ENCODE results near the gene ANKRA2.
A peak's percentile ranks its signal among the peaks of the same experiment; 100 is the strongest.
"Not testable (repeated sequence)": the region's sequence is repeated elsewhere in the genome, so short reads cannot be mapped to it uniquely, and the experiment has no call there.

The ANKRA2 gene

GRCh38 chr5:73519531-73520283 lies 45.7 kb downstream of the ANKRA2 start:
- TF ChIP-seq Cebpa-rat (IDR thresholded peaks at IDR 0.05) = no peak
- no peak overlapping the region for H3K9ac ChIP-seq
- no peaks in the 10 kb centered on the region for H3K27me3 ChIP-seq
- H3K4me2 ChIP-seq = peak overlapping the region in 1 of 11 experiments; percentile 26; a peak in 3 of 22 replicates
- no peaks in the 10 kb centered on the region for H4K20me1 ChIP-seq
- H3K4me3 ChIP-seq = no peak overlapping the region
- H3K9me3 ChIP-seq (replicated peaks in 1 of 11) = no peaks in the 10 kb centered on the region
- no peaks in the 10 kb centered on the region for H3K36me3 ChIP-seq
- H3K4me1 ChIP-seq = peaks cover 0 to 7% (median 0%) of the 10 kb centered on the region in 10 experiments; a peak in 1 of 20 replicates
- no peak overlapping the region for H3K27ac ChIP-seq

DNA sequence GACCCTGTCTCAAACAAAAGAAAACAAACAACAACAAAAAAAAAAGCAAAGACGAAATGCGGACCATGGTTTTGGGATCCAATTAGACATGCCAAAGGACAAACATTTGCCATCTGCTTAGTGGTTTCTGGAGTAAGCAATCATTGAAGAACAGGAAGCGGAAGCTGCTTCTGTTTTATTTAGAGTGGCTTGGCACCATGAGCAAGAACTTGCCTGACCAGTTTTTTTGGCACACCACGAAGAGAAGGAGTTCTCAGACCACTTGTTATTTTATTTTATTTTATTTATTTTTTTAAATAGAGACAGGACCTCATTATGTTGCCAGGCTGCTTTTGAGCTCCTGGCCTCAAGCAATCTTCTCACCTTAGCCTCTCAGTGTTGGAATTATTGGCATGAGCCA lies 50.2 kb downstream of the ANKRA2 start:
- Histone ChIP-seq H4K20me1 (no peaks in the 10 kb centered on the region), H3K9me3 (replicated peaks in 1 of 11) (no peaks in the 10 kb centered on the region), H3K9ac (no peak overlapping the region), H3K27me3 (no peaks in the 10 kb centered on the region), H3K27ac (no peak overlapping the region), H3K36me3 (no peaks in the 10 kb centered on the region; a peak in 1 of 22 replicates), H3K4me2 (no peak overlapping the region), H3K4me1 (peaks cover 0 to 7% (median 0%) of the 10 kb centered on the region in 10 experiments; a peak in 2 of 20 replicates), H3K4me3 (no peak overlapping the region)
- no peak for TF ChIP-seq Cebpa-rat (IDR thresholded peaks at IDR 0.05)

- peaks cover 0 to 2% (median 0%) of the 10 kb centered on the region in 11 experiments; a peak in 1 of 22 replicates for H3K36me3 ChIP-seq
- H3K4me1 ChIP-seq = peaks cover 0 to 7% (median 0%) of the 10 kb centered on the region in 10 experiments; a peak in 2 of 20 replicates
- H3K9ac ChIP-seq = no peak overlapping the region
- H4K20me1 ChIP-seq = no peaks in the 10 kb centered on the region
- no peaks in the 10 kb centered on the region for H3K27me3 ChIP-seq
- no peak for TF ChIP-seq Cebpa-rat (IDR thresholded peaks at IDR 0.05)
- no peak overlapping the region for H3K27ac ChIP-seq
- no peak overlapping the region for H3K4me2 ChIP-seq
- no peaks in the 10 kb centered on the region for H3K9me3 ChIP-seq (replicated peaks in 1 of 11)
- no peak overlapping the region for H3K4me3 ChIP-seq
These were observed 51.0 kb downstream of the ANKRA2 start for GRCh38 chr5:73514418-73514817.

GRCh38 chr5:73513996-73514395 lies 51.4 kb downstream of the ANKRA2 start:
- TF ChIP-seq Cebpa-rat (IDR thresholded peaks at IDR 0.05) = no peak
- Histone ChIP-seq H3K9me3 (replicated peaks in 1 of 11) (no peaks in the 10 kb centered on the region), H3K27me3 (no peaks in the 10 kb centered on the region), H3K36me3 (peaks cover 0 to 7% (median 0%) of the 10 kb centered on the region in 11 experiments; a peak in 3 of 22 replicates), H3K9ac (no peak overlapping the region), H3K4me1 (peaks cover 0 to 7% (median 0%) of the 10 kb centered on the region in 10 experiments; a peak in 2 of 20 replicates), H4K20me1 (no peaks in the 10 kb centered on the region), H3K27ac (no peak overlapping the region), H3K4me3 (no peak overlapping the region), H3K4me2 (no peak overlapping the region)

- not testable (repeated sequence) for H3K9ac ChIP-seq; H3K9me3 ChIP-seq (replicated peaks in 1 of 11); H3K27ac ChIP-seq; H3K4me3 ChIP-seq; H3K4me2 ChIP-seq; H3K27me3 ChIP-seq
- Histone ChIP-seq H3K36me3 (peaks cover 33 to 55% (median 46%) of the 10 kb centered on the region in 11 experiments), H3K4me1 (peaks cover 0 to 14% (median 9%) of the 10 kb centered on the region in 10 experiments; a peak in 15 of 20 replicates), H4K20me1 (peaks cover 15 to 40% (median 32%) of the 10 kb centered on the region in 11 experiments; a peak in 20 of 22 replicates)
These were observed 56.9 kb downstream of the ANKRA2 start for GRCh38 chr5:73508521-73508920.

GRCh38 chr5:73507062-73507461 lies 58.4 kb downstream of the ANKRA2 start:
- no peaks in the 10 kb centered on the region for H3K9me3 ChIP-seq (replicated peaks in 1 of 11)
- H3K4me1 ChIP-seq = peaks cover 0 to 24% (median 10%) of the 10 kb centered on the region in 10 experiments; a peak in 15 of 20 replicates
- peak overlapping the region in 5 of 11 experiments; percentile 0 to 41 (median 31); a peak in 7 of 22 replicates for H3K4me2 ChIP-seq
- no peak overlapping the region for H3K9ac ChIP-seq
- H3K27me3 ChIP-seq = no peaks in the 10 kb centered on the region
- no peak overlapping the region for H3K27ac ChIP-seq
- H3K4me3 ChIP-seq = no peak overlapping the region
- TF ChIP-seq Cebpa-rat (IDR thresholded peaks at IDR 0.05) = no peak
- H4K20me1 ChIP-seq = peaks cover 26 to 55% (median 47%) of the 10 kb centered on the region in 11 experiments; a peak in 20 of 22 replicates
- H3K36me3 ChIP-seq = peaks cover 48 to 69% (median 61%) of the 10 kb centered on the region in 11 experiments

DNA sequence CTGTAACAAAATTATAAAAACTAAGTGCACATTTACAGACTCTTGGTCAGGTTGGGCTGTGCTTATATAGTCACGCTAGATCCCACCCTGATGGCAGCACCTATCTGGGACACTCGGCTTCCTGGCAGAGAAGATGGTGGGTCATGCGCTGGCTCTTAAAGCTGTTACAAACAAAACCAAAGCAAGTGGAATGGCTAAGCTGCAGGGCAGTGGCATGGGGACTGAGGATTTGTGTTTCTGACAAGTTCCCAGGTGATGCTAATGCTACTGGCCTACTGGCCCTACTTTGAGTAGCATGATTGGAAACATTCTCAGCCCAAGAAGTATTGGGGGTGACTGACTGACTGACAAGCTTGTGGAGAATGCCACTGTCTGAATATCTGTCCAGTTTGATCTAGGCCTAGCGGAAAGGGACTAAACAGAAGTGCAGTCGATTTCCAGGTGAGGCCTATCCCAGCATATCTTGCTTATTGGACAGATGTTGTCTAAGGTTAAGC lies 58.9 kb downstream of the ANKRA2 start:
- Histone ChIP-seq H3K9me3 (replicated peaks in 1 of 11) (no peaks in the 10 kb centered on the region), H3K27ac (no peak overlapping the region), H4K20me1 (peaks cover 32 to 60% (median 53%) of the 10 kb centered on the region in 11 experiments; a peak in 21 of 22 replicates)

More for the DNA sequence above, 58.9 kb downstream of the ANKRA2 start:
- Histone ChIP-seq H3K4me2 (peak overlapping the region in 4 of 11 experiments; percentile 0 to 41 (median 22); a peak in 8 of 22 replicates), H3K4me3 (no peak overlapping the region), H3K27me3 (no peaks in the 10 kb centered on the region), H3K4me1 (peaks cover under 1 to 30% (median 11%) of the 10 kb centered on the region in 10 experiments; a peak in 17 of 20 replicates), H3K9ac (no peak overlapping the region), H3K36me3 (peaks cover 53 to 75% (median 66%) of the 10 kb centered on the region in 11 experiments)
- no peak for TF ChIP-seq Cebpa-rat (IDR thresholded peaks at IDR 0.05)

Data from BLaER1 treated with 17β-estradiol and CSF1 and Interleukin-3, amounts not matched to agents 10 nM and 100 nM (cell line).